Measurements from ENCODE around the gene FAM177B. TPM values are rescaled to one million over a fixed set of nuclear protein-coding genes. Genes with fewer than 3 reads are reported as not detected.

The FAM177B gene
- total RNA-seq, 1 experiment from 2014 or later, result not detected

GRCh38 chr1:222788402-222789156 lies 51.6 kb downstream of the FAM177B start:
- H3K27me3 ChIP-seq (replicated peaks; ENCODE audit: control insufficient read depth, insufficient read depth, low read length), result no peaks in the 10 kb centered on the region
- H3K4me1 Mint-ChIP-seq (ENCODE audit: low read depth, unreplicated experiment), result peaks cover 16% of the 10 kb centered on the region
- no peaks in the 10 kb centered on the region for H3K36me3 ChIP-seq (ENCODE audit: control insufficient read depth, insufficient read depth, low read length)

GRCh38 chr1:222790115-222790514 lies 53.1 kb downstream of the FAM177B start:
- no peak for TF ChIP-seq CTCF (IDR thresholded peaks at IDR 0.05; ENCODE audit: insufficient read depth in 1 of 2, low read depth in 1 of 2, low read length in 1 of 2, severe bottlenecking in 1 of 2, unreplicated experiment in 1 of 2)
- Mint-ChIP-seq H3K27me3 (ENCODE audit: insufficient read depth, unreplicated experiment) (no peaks in the 10 kb centered on the region), H3K36me3 (ENCODE audit: insufficient read depth, unreplicated experiment) (no peaks in the 10 kb centered on the region), H3K27ac (ENCODE audit: unreplicated experiment) (no peak overlapping the region), H3K4me1 (ENCODE audit: low read depth, unreplicated experiment) (peaks cover 19% of the 10 kb centered on the region), H3K4me3 (ENCODE audit: unreplicated experiment) (no peak overlapping the region), H3K9me3 (ENCODE audit: unreplicated experiment) (no peaks in the 10 kb centered on the region)
- Histone ChIP-seq H3K4me1 (0 out of 2 replicates have a peak, but pooled peaks cover 4% of the 10 kb centered on the region), H3K9me3 (no peaks in the 10 kb centered on the region), H3K27me3 (replicated peaks; ENCODE audit: control insufficient read depth, insufficient read depth, low read length) (no peaks in the 10 kb centered on the region), H3K4me3 (ENCODE audit: low read depth, low read length) (no peak overlapping the region), H3K36me3 (ENCODE audit: control insufficient read depth, insufficient read depth, low read length) (no peaks in the 10 kb centered on the region)
- POLR2A ChIA-PET, result no interaction called here
- BruUV-seq (replicated peaks), result no TSS peak
- no peak for DNase-seq
- CTCF ChIA-PET, result no interaction called here
- intact Hi-C loops (cut with micrococcal nuclease; ENCODE audit: unreplicated experiment), result loop anchor here (5.0 kb wide), 1 partner anchor 117 kb away; no protein-coding TSS in a partner anchor

More at GRCh38 chr1:222788402-222789156, 51.6 kb downstream of the FAM177B start:
- H3K27me3 Mint-ChIP-seq (ENCODE audit: insufficient read depth, unreplicated experiment), result no peaks in the 10 kb centered on the region
- no peaks in the 10 kb centered on the region for H3K9me3 Mint-ChIP-seq (ENCODE audit: unreplicated experiment)
- H3K4me3 Mint-ChIP-seq (ENCODE audit: unreplicated experiment), result no peak overlapping the region
- 0 out of 2 replicates have a peak, but pooled peaks cover 4% of the 10 kb centered on the region for H3K4me1 ChIP-seq
- H3K4me3 ChIP-seq (ENCODE audit: low read depth, low read length), result no peak overlapping the region
- TF ChIP-seq CTCF (IDR thresholded peaks at IDR 0.05; ENCODE audit: insufficient read depth in 1 of 2, low read depth in 1 of 2, low read length in 1 of 2, severe bottlenecking in 1 of 2, unreplicated experiment in 1 of 2), result no peak
- intact Hi-C loops (cut with micrococcal nuclease; ENCODE audit: unreplicated experiment), result no loop called here
- H3K27ac Mint-ChIP-seq (ENCODE audit: unreplicated experiment), result no peak overlapping the region
- no peaks in the 10 kb centered on the region for H3K9me3 ChIP-seq
- ChIA-PET CTCF (no interaction called here), POLR2A (no interaction called here)
- no peak for DNase-seq
- no peaks in the 10 kb centered on the region for H3K36me3 Mint-ChIP-seq (ENCODE audit: insufficient read depth, unreplicated experiment)
- no TSS peak for BruUV-seq (replicated peaks)

GRCh38 chr1:222790520-222790919 lies 53.5 kb downstream of the FAM177B start:
- H3K4me3 ChIP-seq (ENCODE audit: low read depth, low read length), result no peak overlapping the region
- H3K36me3 ChIP-seq (ENCODE audit: control insufficient read depth, insufficient read depth, low read length), result no peaks in the 10 kb centered on the region
- Mint-ChIP-seq H3K4me3 (ENCODE audit: unreplicated experiment) (no peak overlapping the region), H3K27ac (ENCODE audit: unreplicated experiment) (no peak overlapping the region), H3K27me3 (ENCODE audit: insufficient read depth, unreplicated experiment) (no peaks in the 10 kb centered on the region), H3K4me1 (ENCODE audit: low read depth, unreplicated experiment) (peaks cover 18% of the 10 kb centered on the region), H3K9me3 (ENCODE audit: unreplicated experiment) (no peaks in the 10 kb centered on the region), H3K36me3 (ENCODE audit: insufficient read depth, unreplicated experiment) (no peaks in the 10 kb centered on the region)
- TF ChIP-seq CTCF (IDR thresholded peaks at IDR 0.05; ENCODE audit: insufficient read depth in 1 of 2, low read depth in 1 of 2, low read length in 1 of 2, severe bottlenecking in 1 of 2, unreplicated experiment in 1 of 2), result no peak
- POLR2A ChIA-PET, result no interaction called here
- CTCF ChIA-PET, result no interaction called here
- 0 out of 2 replicates have a peak, but pooled peaks cover 4% of the 10 kb centered on the region for H3K4me1 ChIP-seq
- H3K9me3 ChIP-seq, result no peaks in the 10 kb centered on the region
- BruUV-seq (replicated peaks), result no TSS peak
- H3K27me3 ChIP-seq (replicated peaks; ENCODE audit: control insufficient read depth, insufficient read depth, low read length), result no peaks in the 10 kb centered on the region
- no peak for DNase-seq
- intact Hi-C loops (cut with micrococcal nuclease; ENCODE audit: unreplicated experiment), result loop anchor here (5.0 kb wide), 1 partner anchor 117 kb away; no protein-coding TSS in a partner anchor
